HepG2 (cell line): ENCODE data around the gene DIAPH3. TPM values are rescaled to one million over a fixed set of nuclear protein-coding genes. Genes with fewer than 3 reads are reported as not detected.

Source experiments
- ATAC-seq: fragments of 200-7000 bp; cut with Tn5 transposase; 3 replicates; pipeline ENCODE4 v1.9.1; 2020; ENCODE audit warnings: mild to moderate bottlenecking, moderate library complexity
- BruUV-seq: library from RNA; stranded (reverse); fragments of 400-500 nt; replicated peaks from 2 replicates; lab custom pipeline; 2021; lab: Mats Ljungman, UMichigan
- CTCF ChIA-PET: fragments of 300-600 bp; formaldehyde crosslinking; extraction: SDS; loops from one replicate; lab custom pipeline; 2021; ENCODE audit warnings: low total read pairs, inconsistent platforms, low intra/inter-chr PET ratio; lab: Yijun Ruan, JAX
- POLR2A ChIA-PET: fragments of 350-600 bp; sonication (Branson Sonifier 250); formaldehyde crosslinking; loops from one replicate; lab custom pipeline; 2020; ENCODE audit warnings: antibody characterized with exemption, inconsistent platforms; lab: Yijun Ruan, JAX
- DNase-seq: peaks from one replicate; pipeline ENCODE4 v3.0.0-alpha.2; 2015; ENCODE audit warnings: low spot score
- FAIRE-seq: peaks from 3 replicates; lab custom pipeline; 2011; peaks lifted over from hg19 to GRCh38; lab: Jason Lieb, UNC
- H2AFZ ChIP-seq: one replicate; pipeline ENCODE4 v1.6.1; 2011; ENCODE audit warnings: low read length, inconsistent platforms
- H3K27ac ChIP-seq: fragments of 300-600 bp; 3 replicates; pipeline ENCODE4 v1.8.0; 2011; ENCODE audit warnings: mixed run types, mild to moderate bottlenecking, mixed read lengths, low read length, inconsistent platforms; ENCODE audit not compliant: insufficient read depth; ENCODE audit errors: extremely low read length
- H3K27me3 ChIP-seq, 2 experiments: fragments of 200-600 bp in 1 of 2; 2 replicates in 1 of 2; 3 replicates in 1 of 2; pipeline versions ENCODE4 v1.6.0 to v1.8.0; 2011; ENCODE audit warnings: low read length in 2 of 2, mild to moderate bottlenecking in 2 of 2, moderate library complexity in 2 of 2, inconsistent platforms in 1 of 2; ENCODE audit not compliant: insufficient read depth in 2 of 2, control insufficient read depth in 1 of 2
- H3K36me3 ChIP-seq, 2 experiments: fragments of 200-600 bp in 1 of 2; replicated peaks in 1 of 2; 2 replicates in 1 of 2; 3 replicates in 1 of 2; pipeline versions ENCODE4 v1.5.1 to v1.8.0; 2011; ENCODE audit warnings: low read length in 2 of 2, inconsistent platforms in 1 of 2; ENCODE audit not compliant: insufficient read depth in 2 of 2, control insufficient read depth in 1 of 2
- H3K4me1 ChIP-seq: 2 replicates; pipeline ENCODE4 v1.5.1; 2012; ENCODE audit warnings: low read length, inconsistent platforms; ENCODE audit not compliant: insufficient read depth
- H3K4me2 ChIP-seq: 2 replicates; pipeline ENCODE4 v1.6.0; 2011; ENCODE audit warnings: low read depth, low read length, inconsistent platforms
- H3K4me3 ChIP-seq, 3 experiments: fragments of 200-600 bp in 1 of 3; sonication (generic), shearing (Covaris generic) in 1 of 3; replicated peaks in 1 of 3; 2 replicates each; pipeline ENCODE4 v1.5.1; 2011 to 2016; ENCODE audit warnings: low read length in 3 of 3, inconsistent platforms in 2 of 3, low read depth in 2 of 3, mild to moderate bottlenecking in 2 of 3, control low read depth in 1 of 3, mixed read lengths in 1 of 3; ENCODE audit not compliant: insufficient read depth in 1 of 3
- H3K79me2 ChIP-seq: one replicate; pipeline ENCODE4 v1.6.1; 2011; ENCODE audit warnings: low read length, inconsistent platforms; ENCODE audit not compliant: insufficient read depth
- H3K9ac ChIP-seq: 2 replicates; pipeline ENCODE4 v1.6.0; 2011; ENCODE audit warnings: mild to moderate bottlenecking, low read depth, low read length, inconsistent platforms; ENCODE audit not compliant: insufficient read depth
- H3K9me3 ChIP-seq: 2 replicates; pipeline ENCODE4 v1.5.1; 2012; ENCODE audit warnings: mild to moderate bottlenecking, low read length
- H4K20me1 ChIP-seq: 2 replicates; pipeline ENCODE4 v1.6.0; 2011; ENCODE audit warnings: inconsistent platforms, mild to moderate bottlenecking, low read length, moderate library complexity; ENCODE audit not compliant: insufficient read depth
- KAT8 ChIP-seq: IDR thresholded peaks from 2 replicates; pipeline ENCODE4 v1.6.1; 2016; ENCODE audit warnings: missing genetic modification reagents, missing compliant biosample characterization
- MED13 ChIP-seq: sonication (generic); formaldehyde crosslinking; IDR thresholded peaks from 2 replicates; pipeline ENCODE4 v1.5.0; 2020; ENCODE audit warnings: missing genetic modification reagents
- PLSCR1 ChIP-seq: sonication (generic); formaldehyde crosslinking; IDR thresholded peaks from 2 replicates; pipeline ENCODE4 v1.5.0; 2020; ENCODE audit warnings: missing genetic modification reagents, mild to moderate bottlenecking, borderline replicate concordance
- PRDM10 ChIP-seq: sonication (generic); formaldehyde crosslinking; IDR thresholded peaks from 2 replicates; pipeline ENCODE4 v1.4.0; 2020; ENCODE audit warnings: low read depth, missing genetic modification reagents
- SCMH1 ChIP-seq: sonication (generic); formaldehyde crosslinking; IDR thresholded peaks from 2 replicates; pipeline ENCODE4 v1.9.0; 2021; ENCODE audit warnings: missing genetic modification reagents, mild to moderate bottlenecking, borderline replicate concordance
- SP1 ChIP-seq, 2 experiments: fragments of 450-650 bp in 1 of 2; sonication (generic) in 1 of 2; formaldehyde crosslinking in 1 of 2; IDR thresholded peaks; 2 replicates each; pipeline versions ENCODE4 v1.4.0 to v1.6.1; 2016 to 2020; ENCODE audit warnings: missing genetic modification reagents in 1 of 2
- TOPORS ChIP-seq: sonication (generic); formaldehyde crosslinking; IDR thresholded peaks from 2 replicates; pipeline ENCODE4 v1.8.0; 2023; ENCODE audit warnings: mild to moderate bottlenecking, missing genetic modification reagents
- ZFX ChIP-seq: sonication (generic); formaldehyde crosslinking; IDR thresholded peaks from 2 replicates; pipeline ENCODE4 v1.4.0; 2020; ENCODE audit warnings: mild to moderate bottlenecking, low read depth, missing genetic modification reagents, moderate library complexity
- ZNF234 ChIP-seq: sonication (generic); formaldehyde crosslinking; conservative IDR thresholded peaks from 2 replicates; pipeline ENCODE4 v1.5.1; 2020; ENCODE audit warnings: mild to moderate bottlenecking, missing genetic modification reagents
- ZNF235 ChIP-seq: sonication (generic); formaldehyde crosslinking; IDR thresholded peaks from 2 replicates; pipeline ENCODE4 v1.8.1; 2023; ENCODE audit warnings: mild to moderate bottlenecking, missing genetic modification reagents, borderline replicate concordance
- ZNF333 ChIP-seq: sonication (generic); formaldehyde crosslinking; IDR thresholded peaks from 2 replicates; pipeline ENCODE4 v1.4.0; 2020; ENCODE audit warnings: mild to moderate bottlenecking, missing genetic modification reagents, borderline replicate concordance
- ZNF432 ChIP-seq: sonication (generic); formaldehyde crosslinking; IDR thresholded peaks from 2 replicates; pipeline ENCODE4 v1.5.0; 2020; ENCODE audit warnings: missing genetic modification reagents, mild to moderate bottlenecking, borderline replicate concordance
- ZNF883 ChIP-seq: sonication (generic); formaldehyde crosslinking; IDR thresholded peaks from 2 replicates; pipeline ENCODE4 v1.5.1; 2020; ENCODE audit warnings: mild to moderate bottlenecking, missing genetic modification reagents; ENCODE audit errors: not compliant biosample characterization
- ZZZ3 ChIP-seq: sonication (generic); formaldehyde crosslinking; IDR thresholded peaks from 2 replicates; pipeline ENCODE4 v1.4.0; 2020; ENCODE audit warnings: missing genetic modification reagents, mild to moderate bottlenecking, borderline replicate concordance
- WGBS: methylation state at CpG from one replicate; pipeline ENCODE4 v1.1.6; 2017; ENCODE audit warnings: low lambda C conversion rate; 5-methylcytosine and 5-hydroxymethylcytosine counted together
- in situ Hi-C: cut with HindIII; loops from 2 replicates; pipeline ENCODE4 v1.10.0; 2017; ENCODE audit warnings: low pct_unique_long_range_greater_than_20kb; ENCODE audit not compliant: extremely low pct_ligation_motif_present
- intact Hi-C: fragments of 100-400 bp; cut with micrococcal nuclease; formaldehyde crosslinking; loops from one replicate; pipeline ENCODE4 v1.10.0; 2022; ENCODE audit not compliant: unreplicated experiment
- polyA plus RNA-seq, 8 experiments: library from polyadenylated mRNA; depleted of rRNA in 3 of 8; stranded (reverse) in 7 of 8; unstranded in 1 of 8; fragments of >200 nt; fragmentation: Illumina TruSeq in 4 of 8; extraction: Trizol in 4 of 8; gene quantifications; 2 replicates each; pipeline versions ENCODE4 v1.2.1 to v1.2.3, GENCODE V29; 2011 to 2016; ENCODE audit warnings: low read depth in 4 of 8, missing spikeins in 1 of 8, mixed read lengths in 1 of 8; ENCODE audit not compliant: insufficient read depth in 1 of 8
- total RNA-seq, 5 experiments: library from RNA; depleted of rRNA; stranded (reverse); fragments of >200 nt; fragmentation: Illumina TruSeq; extraction: Trizol; gene quantifications; 2 replicates each; pipeline ENCODE4 v1.2.3, GENCODE V29; 2016; ENCODE audit warnings: low read depth in 1 of 5
- TF ChIP-seq, protein P1 (sequence below): sonication (generic); formaldehyde crosslinking; IDR thresholded peaks from 2 replicates; pipeline ENCODE4 v1.5.0; 2020; ENCODE audit warnings: missing genetic modification reagents

DIAPH3 gene
- total and polyA plus RNA-seq, 2 of the 13 experiments (the other 11 are each of a cell fraction or from before 2014, with no cell fraction given), result 4.0 to 9.3 TPM

GRCh38 chr13:59665184-59665583, 498.5 kb downstream of the DIAPH3 start (continued):
- TF ChIP-seq SP1 (IDR thresholded peaks at IDR 0.05), result no peak
- no peak for TF ChIP-seq SP1 (CRISPR knock-in tag; IDR thresholded peaks at IDR 0.05)
- TF ChIP-seq PRDM10, result no peak
- no peak for TF ChIP-seq TOPORS

GRCh38 chr13:59664586-59664985, 499.1 kb downstream of the DIAPH3 start:
- H4K20me1 ChIP-seq, result no peaks in the 10 kb centered on the region
- no peaks in the 10 kb centered on the region for H3K79me2 ChIP-seq
- no peaks in the 10 kb centered on the region for H3K9me3 ChIP-seq
- no peak for TF ChIP-seq ZNF235 (CRISPR knock-in tag)
- no peak for TF ChIP-seq KAT8 (CRISPR knock-in tag)
- TF ChIP-seq ZZZ3 (CRISPR knock-in tag), result no peak
- TF ChIP-seq ZFX (CRISPR knock-in tag), result no peak
- TF ChIP-seq MED13, result no peak
- TF ChIP-seq ZNF432 (CRISPR knock-in tag), result no peak
- TF ChIP-seq ZNF333 (CRISPR knock-in tag), result no peak
- TF ChIP-seq, protein P1, sequence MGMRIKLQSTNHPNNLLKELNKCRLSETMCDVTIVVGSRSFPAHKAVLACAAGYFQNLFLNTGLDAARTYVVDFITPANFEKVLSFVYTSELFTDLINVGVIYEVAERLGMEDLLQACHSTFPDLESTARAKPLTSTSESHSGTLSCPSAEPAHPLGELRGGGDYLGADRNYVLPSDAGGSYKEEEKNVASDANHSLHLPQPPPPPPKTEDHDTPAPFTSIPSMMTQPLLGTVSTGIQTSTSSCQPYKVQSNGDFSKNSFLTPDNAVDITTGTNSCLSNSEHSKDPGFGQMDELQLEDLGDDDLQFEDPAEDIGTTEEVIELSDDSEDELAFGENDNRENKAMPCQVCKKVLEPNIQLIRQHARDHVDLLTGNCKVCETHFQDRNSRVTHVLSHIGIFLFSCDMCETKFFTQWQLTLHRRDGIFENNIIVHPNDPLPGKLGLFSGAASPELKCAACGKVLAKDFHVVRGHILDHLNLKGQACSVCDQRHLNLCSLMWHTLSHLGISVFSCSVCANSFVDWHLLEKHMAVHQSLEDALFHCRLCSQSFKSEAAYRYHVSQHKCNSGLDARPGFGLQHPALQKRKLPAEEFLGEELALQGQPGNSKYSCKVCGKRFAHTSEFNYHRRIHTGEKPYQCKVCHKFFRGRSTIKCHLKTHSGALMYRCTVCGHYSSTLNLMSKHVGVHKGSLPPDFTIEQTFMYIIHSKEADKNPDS (CRISPR knock-in tag), result no peak
- TF ChIP-seq PLSCR1, result no peak
- no peak for TF ChIP-seq ZNF234
- TF ChIP-seq ZNF883 (CRISPR knock-in tag), result no peak
- no peak for TF ChIP-seq SCMH1 (CRISPR knock-in tag)
- TF ChIP-seq, all 625 proteins: peak for 0
- BruUV-seq, result no TSS peak
- POLR2A ChIA-PET, result no interaction called here
- intact Hi-C loops (no loop called here), in situ Hi-C loops (no loop called here)
- no peak for DNase-seq
- H3K27ac ChIP-seq, result no peak overlapping the region
- CTCF ChIA-PET, result no interaction called here
- no peak overlapping the region for H2AFZ ChIP-seq
- WGBS, result 72% methylated on average over 8 of the region's 8 CpGs
- H3K4me1 ChIP-seq, result peaks cover 21% of the 10 kb centered on the region
- no peak for FAIRE-seq
- no peak overlapping the region for H3K4me3 ChIP-seq
- no peak overlapping the region for H3K9ac ChIP-seq
- no peak for ATAC-seq
- H3K27me3 ChIP-seq, result no peaks in the 10 kb centered on the region
- no peaks in the 10 kb centered on the region for H3K36me3 ChIP-seq
- H3K4me2 ChIP-seq, result no peak overlapping the region
